Calu3 (cell line): ENCODE data around the gene CYP19A1. TPM values are rescaled to one million over a fixed set of nuclear protein-coding genes. Genes with fewer than 3 reads are reported as not detected.

Experiments used
- BruUV-seq: library from RNA; stranded (reverse); fragments of 400-500 nt; replicated peaks from 2 replicates; lab custom pipeline; 2021; lab: Mats Ljungman, UMichigan
- CTCF ChIA-PET: fragments of 300-600 bp; sonication (Branson Sonifier 250); formaldehyde crosslinking; loops from one replicate; lab custom pipeline; 2022; ENCODE audit warnings: antibody characterized with exemption; lab: Charles Lee
- DNase-seq: peaks from one replicate; pipeline ENCODE4 v3.0.0; 2022
- H3K27ac Mint-ChIP-seq: one replicate; pipeline ENCODE4 v1.8.0; 2022; ENCODE audit warnings: mixed read lengths; ENCODE audit not compliant: unreplicated experiment
- H3K27me3 Mint-ChIP-seq: one replicate; pipeline ENCODE4 v1.8.0; 2022; ENCODE audit warnings: mixed read lengths; ENCODE audit not compliant: unreplicated experiment
- H3K36me3 Mint-ChIP-seq: one replicate; pipeline ENCODE4 v1.8.0; 2022; ENCODE audit warnings: mild to moderate bottlenecking, moderate library complexity, mixed read lengths; ENCODE audit not compliant: insufficient read depth, unreplicated experiment
- H3K4me1 Mint-ChIP-seq: one replicate; pipeline ENCODE4 v1.8.0; 2022; ENCODE audit warnings: mild to moderate bottlenecking, low read depth, mixed read lengths; ENCODE audit not compliant: unreplicated experiment
- H3K4me3 Mint-ChIP-seq: one replicate; pipeline ENCODE4 v1.8.0; 2022; ENCODE audit warnings: mild to moderate bottlenecking, low read depth, moderate library complexity, mixed read lengths; ENCODE audit not compliant: unreplicated experiment
- H3K9me3 Mint-ChIP-seq: one replicate; pipeline ENCODE4 v1.8.0; 2022; ENCODE audit warnings: low read depth, mixed read lengths; ENCODE audit not compliant: unreplicated experiment
- CTCF ChIP-seq: fragments of 200-600 bp; IDR thresholded peaks from one replicate; pipeline ENCODE4 v1.8.0; 2022; ENCODE audit warnings: antibody characterized with exemption; ENCODE audit not compliant: unreplicated experiment
- intact Hi-C: fragments of 100-400 bp; cut with micrococcal nuclease; formaldehyde crosslinking; loops from one replicate; pipeline ENCODE4 v1.10.0; 2022; ENCODE audit not compliant: unreplicated experiment
- total RNA-seq: library from RNA; stranded (reverse); gene quantifications from 2 replicates; pipeline ENCODE4 v1.2.3, GENCODE V29; 2022

The CYP19A1 gene
- total RNA-seq, 1 experiment from 2014 or later = not detected

GRCh38 chr15:51251556-51251955 lies 86.8 kb downstream of the CYP19A1 start:
- Mint-ChIP-seq H3K4me3 (no peak overlapping the region), H3K4me1 (no peaks in the 10 kb centered on the region), H3K36me3 (no peaks in the 10 kb centered on the region), H3K27ac (no peak overlapping the region), H3K27me3 (peaks cover 72% of the 10 kb centered on the region), H3K9me3 (peaks cover 2% of the 10 kb centered on the region)
- CTCF ChIA-PET = no interaction called here
- TF ChIP-seq CTCF = no peak
- BruUV-seq = no TSS peak
- DNase-seq = no peak
- intact Hi-C loops = no loop called here

- no peaks in the 10 kb centered on the region for H3K4me1 Mint-ChIP-seq
- peaks cover 2% of the 10 kb centered on the region for H3K9me3 Mint-ChIP-seq
- H3K4me3 Mint-ChIP-seq = no peak overlapping the region
- no peaks in the 10 kb centered on the region for H3K36me3 Mint-ChIP-seq
- BruUV-seq = no TSS peak
- no peak for TF ChIP-seq CTCF
- peaks cover 76% of the 10 kb centered on the region for H3K27me3 Mint-ChIP-seq
- intact Hi-C loops = no loop called here
- CTCF ChIA-PET = interaction anchor here (0.5 kb wide), 1 partner anchor 113 kb away, joined by 3 read pairs; no protein-coding TSS in a partner anchor
- H3K27ac Mint-ChIP-seq = no peak overlapping the region
- DNase-seq = no peak
Observed at GRCh38 chr15:51250217-51251011, 88.0 kb downstream of the CYP19A1 start.

GRCh38 chr15:51245628-51246027 lies 92.8 kb downstream of the CYP19A1 start:
- Mint-ChIP-seq H3K27me3 (peaks cover 40% of the 10 kb centered on the region), H3K4me3 (no peak overlapping the region), H3K4me1 (no peaks in the 10 kb centered on the region), H3K36me3 (no peaks in the 10 kb centered on the region), H3K27ac (no peak overlapping the region), H3K9me3 (peaks cover 2% of the 10 kb centered on the region)
- no TSS peak for BruUV-seq
- intact Hi-C loops = no loop called here
- DNase-seq = no peak
- no peak for TF ChIP-seq CTCF
- CTCF ChIA-PET = no interaction called here

- TF ChIP-seq CTCF = no peak
- H3K9me3 Mint-ChIP-seq = peaks cover 2% of the 10 kb centered on the region
Observed at GRCh38 chr15:51244423-51244869, 94.0 kb downstream of the CYP19A1 start.

More at GRCh38 chr15:51244423-51244869, 94.0 kb downstream of the CYP19A1 start:
- intact Hi-C loops = no loop called here
- no peaks in the 10 kb centered on the region for H3K4me1 Mint-ChIP-seq
- peaks cover 46% of the 10 kb centered on the region for H3K27me3 Mint-ChIP-seq
- no peak overlapping the region for H3K27ac Mint-ChIP-seq
- CTCF ChIA-PET = no interaction called here
- no peak overlapping the region for H3K4me3 Mint-ChIP-seq
- BruUV-seq = no TSS peak
- DNase-seq = no peak
- H3K36me3 Mint-ChIP-seq = no peaks in the 10 kb centered on the region
